ENCODE measurements around the gene KRT9.

Gene KRT9

GRCh38 chr17:41537614-41537954, 34.3 kb downstream of the KRT9 start:
- Histone ChIP-seq H3K4me3 (ENCODE audit: low read length) (no peak overlapping the region), H3K9me3 (ENCODE audit: control insufficient read depth, low read length) (no peaks in the 10 kb centered on the region), H3K9ac (ENCODE audit: low read length) (no peak overlapping the region), H3K4me1 (ENCODE audit: control insufficient read depth, insufficient read depth, low read length) (no peaks in the 10 kb centered on the region), H3K36me3 (ENCODE audit: control insufficient read depth, insufficient read depth, low read length) (no peaks in the 10 kb centered on the region), H3K27me3 (ENCODE audit: control insufficient read depth, insufficient read depth, low read length) (no peaks in the 10 kb centered on the region)

DNA sequence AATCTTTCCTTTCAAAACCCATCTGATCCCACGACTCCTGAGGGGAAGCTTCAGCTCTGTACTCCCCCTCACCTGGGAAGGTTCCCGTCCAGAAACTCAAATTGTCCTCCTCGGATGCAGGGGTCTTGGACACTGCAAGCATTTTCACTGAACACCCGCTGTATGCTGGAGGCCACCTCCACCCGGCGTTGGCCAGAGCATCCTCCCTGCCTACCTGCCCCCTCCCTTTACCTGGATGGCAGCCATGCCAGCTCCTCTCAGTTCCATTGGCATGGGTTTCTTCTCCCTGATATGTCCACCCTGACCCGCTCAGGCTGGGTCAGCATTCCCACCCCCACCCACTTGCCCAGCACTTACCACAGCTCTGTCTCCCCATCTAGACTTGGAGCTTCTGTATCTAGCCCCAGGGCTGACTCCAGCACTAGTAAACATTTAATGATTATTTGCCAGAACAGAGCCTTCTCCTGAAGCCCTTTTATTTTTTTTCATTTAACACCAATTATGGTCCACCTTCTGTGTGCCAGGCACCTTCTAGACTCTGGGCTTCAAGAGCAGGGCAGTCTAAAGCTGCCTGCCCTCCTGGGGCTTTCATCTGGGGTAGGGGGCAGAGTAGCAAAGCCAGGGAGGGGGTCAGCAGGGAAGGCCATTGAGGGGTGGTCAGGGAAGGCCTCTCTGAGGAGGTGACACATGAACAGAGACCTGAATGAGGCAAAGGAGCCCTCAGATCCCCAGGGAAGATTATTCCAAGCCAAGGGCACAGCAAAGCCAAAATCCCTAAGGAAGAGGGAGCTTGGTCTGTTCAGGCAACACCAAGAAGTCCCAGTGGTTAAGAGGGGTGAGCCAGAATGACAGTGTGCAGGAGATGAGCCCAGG, 34.9 kb downstream of the KRT9 start:
- H3K27me3 ChIP-seq (ENCODE audit: control insufficient read depth, insufficient read depth, low read length), result no peaks in the 10 kb centered on the region
- no peaks in the 10 kb centered on the region for H3K36me3 ChIP-seq (ENCODE audit: control insufficient read depth, insufficient read depth, low read length)
- H3K4me1 ChIP-seq (ENCODE audit: control insufficient read depth, insufficient read depth, low read length), result no peaks in the 10 kb centered on the region
- no peak overlapping the region for H3K4me3 ChIP-seq (ENCODE audit: low read length)
- no peaks in the 10 kb centered on the region for H3K9me3 ChIP-seq (ENCODE audit: control insufficient read depth, low read length)
- H3K9ac ChIP-seq (ENCODE audit: low read length), result no peak overlapping the region

GRCh38 chr17:41535764-41536481, 35.9 kb downstream of the KRT9 start:
- Histone ChIP-seq H3K4me3 (ENCODE audit: low read length) (no peak overlapping the region), H3K27me3 (ENCODE audit: control insufficient read depth, insufficient read depth, low read length) (no peaks in the 10 kb centered on the region), H3K9ac (ENCODE audit: low read length) (no peak overlapping the region), H3K4me1 (ENCODE audit: control insufficient read depth, insufficient read depth, low read length) (peaks cover 2% of the 10 kb centered on the region), H3K36me3 (ENCODE audit: control insufficient read depth, insufficient read depth, low read length) (no peaks in the 10 kb centered on the region), H3K9me3 (ENCODE audit: control insufficient read depth, low read length) (no peaks in the 10 kb centered on the region)

GRCh38 chr17:41534899-41535546, 36.8 kb downstream of the KRT9 start:
- no peak overlapping the region for H3K9ac ChIP-seq (ENCODE audit: low read length)
- H3K4me3 ChIP-seq (ENCODE audit: low read length), result no peak overlapping the region
- H3K9me3 ChIP-seq (ENCODE audit: control insufficient read depth, low read length), result no peaks in the 10 kb centered on the region
- H3K36me3 ChIP-seq (ENCODE audit: control insufficient read depth, insufficient read depth, low read length), result no peaks in the 10 kb centered on the region
- H3K27me3 ChIP-seq (ENCODE audit: control insufficient read depth, insufficient read depth, low read length), result no peaks in the 10 kb centered on the region
- peaks cover 10% of the 10 kb centered on the region for H3K4me1 ChIP-seq (ENCODE audit: control insufficient read depth, insufficient read depth, low read length)

- Histone ChIP-seq H3K9ac (ENCODE audit: low read length) (no peak overlapping the region), H3K4me1 (ENCODE audit: control insufficient read depth, insufficient read depth, low read length) (peaks cover 24% of the 10 kb centered on the region), H3K4me3 (ENCODE audit: low read length) (no peak overlapping the region), H3K36me3 (ENCODE audit: control insufficient read depth, insufficient read depth, low read length) (no peaks in the 10 kb centered on the region), H3K9me3 (ENCODE audit: control insufficient read depth, low read length) (no peaks in the 10 kb centered on the region), H3K27me3 (ENCODE audit: control insufficient read depth, insufficient read depth, low read length) (peaks cover 9% of the 10 kb centered on the region)
These were observed 38.2 kb downstream of the KRT9 start for GRCh38 chr17:41533613-41534012.

- no peak overlapping the region for H3K4me3 ChIP-seq (ENCODE audit: low read length)
- H3K36me3 ChIP-seq (ENCODE audit: control insufficient read depth, insufficient read depth, low read length), result no peaks in the 10 kb centered on the region
- no peak overlapping the region for H3K9ac ChIP-seq (ENCODE audit: low read length)
- H3K27me3 ChIP-seq (ENCODE audit: control insufficient read depth, insufficient read depth, low read length), result peaks cover 13% of the 10 kb centered on the region
- peaks cover 27% of the 10 kb centered on the region for H3K4me1 ChIP-seq (ENCODE audit: control insufficient read depth, insufficient read depth, low read length)
- no peaks in the 10 kb centered on the region for H3K9me3 ChIP-seq (ENCODE audit: control insufficient read depth, low read length)
These were observed 38.8 kb downstream of the KRT9 start for GRCh38 chr17:41532947-41533570.

DNA sequence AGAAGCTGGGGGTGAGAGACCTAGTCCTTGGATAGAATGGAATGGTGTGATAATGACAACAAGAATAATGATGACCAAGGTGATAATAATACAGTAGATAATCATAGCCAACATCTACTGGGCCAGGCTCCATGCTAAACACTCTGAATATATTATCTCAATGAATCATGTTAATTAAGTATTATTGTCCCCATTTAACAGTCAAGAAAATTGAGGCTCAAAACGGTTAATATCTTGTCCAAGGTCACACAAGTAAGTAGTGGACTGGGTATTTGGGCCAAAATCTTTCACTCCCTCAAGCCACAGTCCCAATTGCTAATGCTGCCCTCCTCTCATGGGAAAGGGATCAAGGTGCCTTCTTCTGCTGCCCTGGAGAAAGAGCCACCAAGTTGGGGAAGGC, 39.9 kb downstream of the KRT9 start:
- Histone ChIP-seq H3K27me3 (ENCODE audit: control insufficient read depth, insufficient read depth, low read length) (peaks cover 23% of the 10 kb centered on the region), H3K9me3 (ENCODE audit: control insufficient read depth, low read length) (no peaks in the 10 kb centered on the region), H3K4me3 (ENCODE audit: low read length) (no peak overlapping the region), H3K36me3 (ENCODE audit: control insufficient read depth, insufficient read depth, low read length) (peaks cover 3% of the 10 kb centered on the region), H3K4me1 (ENCODE audit: control insufficient read depth, insufficient read depth, low read length) (peaks cover 32% of the 10 kb centered on the region), H3K9ac (ENCODE audit: low read length) (no peak overlapping the region)

DNA sequence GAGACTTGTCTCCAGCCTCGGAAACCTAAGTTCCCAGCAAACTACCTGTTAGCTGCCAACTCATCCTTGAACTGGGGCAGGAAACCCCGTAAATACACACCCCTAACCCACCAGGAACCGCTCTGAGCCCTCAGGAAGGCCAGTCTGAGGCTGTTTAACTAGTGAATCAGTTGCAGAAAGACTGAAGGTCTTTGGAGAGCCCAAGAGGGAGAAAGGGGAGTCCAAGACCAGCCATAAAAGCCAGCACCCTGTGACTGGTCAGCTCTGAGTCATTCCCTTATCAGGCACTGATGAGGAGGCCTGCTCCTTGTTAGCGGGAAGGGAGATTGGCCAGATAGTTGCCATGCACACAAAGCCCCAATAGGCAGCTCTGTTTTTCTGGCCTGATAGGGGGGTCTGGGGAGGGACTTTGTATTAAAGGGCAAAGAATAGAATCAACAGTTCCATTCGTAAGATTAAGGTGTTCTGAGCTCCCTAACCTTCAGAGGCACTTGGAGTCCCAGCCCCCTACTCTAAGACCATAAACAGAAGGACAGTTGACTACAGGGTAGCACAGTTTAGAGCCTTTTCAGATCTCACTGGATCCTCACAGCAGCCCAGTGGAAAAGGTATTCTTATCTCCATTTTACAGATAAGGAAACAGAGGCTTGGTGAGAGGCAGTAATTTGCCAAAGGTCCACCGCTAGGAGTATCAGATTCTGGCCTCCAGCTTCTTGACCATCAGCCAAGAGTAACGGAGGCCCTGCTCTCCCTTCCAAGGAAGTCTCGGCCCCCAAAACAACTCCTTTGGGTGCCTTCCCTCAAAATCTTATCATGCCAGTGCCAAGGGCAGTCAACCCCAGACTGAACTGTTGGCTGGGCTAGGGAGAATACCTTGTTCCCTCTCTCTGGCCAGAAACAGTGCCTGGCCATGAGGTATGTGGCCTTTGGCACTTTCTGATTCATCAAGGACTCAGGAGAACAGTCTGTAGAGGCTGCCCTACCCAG, 41.5 kb downstream of the KRT9 start:
- peaks cover 26% of the 10 kb centered on the region for H3K27me3 ChIP-seq (ENCODE audit: control insufficient read depth, insufficient read depth, low read length)
- H3K9me3 ChIP-seq (ENCODE audit: control insufficient read depth, low read length), result no peaks in the 10 kb centered on the region
- peak overlapping the region; percentile 90 for H3K9ac ChIP-seq (ENCODE audit: low read length)
- H3K4me1 ChIP-seq (ENCODE audit: control insufficient read depth, insufficient read depth, low read length), result peaks cover 35% of the 10 kb centered on the region
- peaks cover 7% of the 10 kb centered on the region for H3K36me3 ChIP-seq (ENCODE audit: control insufficient read depth, insufficient read depth, low read length)
- H3K4me3 ChIP-seq (ENCODE audit: low read length), result no peak overlapping the region

DNA sequence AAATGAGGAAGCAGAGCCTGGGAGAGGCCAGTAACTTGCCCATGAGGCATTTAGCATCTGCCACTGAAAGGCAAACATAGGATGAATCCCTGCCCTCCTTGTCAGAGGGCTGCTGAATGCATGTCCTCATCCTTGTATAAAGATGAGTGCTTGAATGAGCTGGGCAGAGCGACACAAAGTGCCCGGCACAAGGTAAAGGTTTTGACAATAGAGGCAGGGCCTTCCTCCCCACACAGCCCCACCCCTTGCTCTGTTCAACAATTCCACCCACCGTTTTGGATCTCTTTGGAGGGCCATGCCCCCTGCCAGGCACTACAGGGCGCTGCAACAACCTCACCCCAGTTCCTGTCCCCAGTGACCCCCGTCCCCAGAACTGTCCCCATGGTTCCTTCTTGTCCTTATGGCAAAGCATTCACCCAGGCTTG, 42.4 kb downstream of the KRT9 start:
- H3K27me3 ChIP-seq (ENCODE audit: control insufficient read depth, insufficient read depth, low read length), result peaks cover 26% of the 10 kb centered on the region
- H3K36me3 ChIP-seq (ENCODE audit: control insufficient read depth, insufficient read depth, low read length), result peaks cover 13% of the 10 kb centered on the region
- H3K4me1 ChIP-seq (ENCODE audit: control insufficient read depth, insufficient read depth, low read length), result peaks cover 43% of the 10 kb centered on the region
- no peak overlapping the region for H3K4me3 ChIP-seq (ENCODE audit: low read length)
- H3K9ac ChIP-seq (ENCODE audit: low read length), result peak overlapping the region; percentile 90
- no peaks in the 10 kb centered on the region for H3K9me3 ChIP-seq (ENCODE audit: control insufficient read depth, low read length)

DNA sequence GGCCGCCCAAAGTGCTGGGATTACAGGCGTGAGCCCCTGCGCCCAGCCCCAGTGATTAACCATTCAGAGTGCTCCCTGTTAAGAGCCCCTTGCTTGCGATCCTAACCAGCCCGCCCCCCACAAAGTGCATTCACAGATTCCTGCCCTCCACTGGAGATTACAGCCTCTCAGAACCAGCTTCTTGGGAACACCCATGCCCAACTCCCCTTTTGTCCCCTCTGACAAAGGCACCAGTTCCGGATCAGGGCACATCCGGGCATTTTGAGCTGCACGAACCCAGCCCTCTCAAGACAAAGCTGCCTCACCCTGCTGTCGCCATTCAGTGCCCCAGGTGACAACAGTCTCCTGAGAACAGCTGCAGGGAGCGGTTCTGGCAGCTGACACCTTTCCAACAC, 42.9 kb downstream of the KRT9 start:
- Histone ChIP-seq H3K4me1 (ENCODE audit: control insufficient read depth, insufficient read depth, low read length) (peaks cover 49% of the 10 kb centered on the region), H3K36me3 (ENCODE audit: control insufficient read depth, insufficient read depth, low read length) (peaks cover 15% of the 10 kb centered on the region), H3K4me3 (ENCODE audit: low read length) (peak overlapping the region; percentile 72), H3K27me3 (ENCODE audit: control insufficient read depth, insufficient read depth, low read length) (peaks cover 26% of the 10 kb centered on the region), H3K9ac (ENCODE audit: low read length) (peak overlapping the region; percentile 90), H3K9me3 (ENCODE audit: control insufficient read depth, low read length) (no peaks in the 10 kb centered on the region)
